Measurements from ENCODE around the gene ATXN1. TPM values are rescaled to one million over a fixed set of nuclear protein-coding genes. Genes with fewer than 3 reads are reported as not detected.

Gene ATXN1
- total and polyA plus RNA-seq, 2 donors from 2014 or later, result 4.2 to 58.2 TPM

DNA sequence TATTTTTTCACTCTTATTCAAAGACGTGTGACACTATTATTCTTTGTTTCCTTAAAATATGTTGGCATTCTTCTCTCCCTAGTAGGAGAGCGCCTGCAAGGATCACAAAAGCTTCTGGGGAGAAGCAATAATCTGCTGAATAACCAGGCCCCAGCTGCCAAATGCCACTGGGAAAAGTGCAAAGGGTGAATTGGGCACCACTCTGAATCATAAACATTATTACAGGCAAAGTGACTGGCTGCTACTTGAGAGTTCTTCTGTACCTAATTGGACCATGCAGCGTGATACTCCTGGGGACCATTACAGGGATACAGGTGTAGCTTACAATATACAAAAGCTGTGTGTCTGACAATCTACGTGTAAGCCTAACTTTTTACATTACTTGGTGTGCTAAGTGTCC, 152.8 kb downstream of the ATXN1 start:
- no peak for FAIRE-seq
- no peak for DNase-seq
- no peaks in the 10 kb centered on the region for H3K27me3 ChIP-seq (ENCODE audit: control insufficient read depth, insufficient read depth, low read length)
- H3K9ac ChIP-seq (ENCODE audit: low read length in 3 of 3), result no peak overlapping the region
- H3K4me3 ChIP-seq (ENCODE audit: low read length in 3 of 3), result no peak overlapping the region
- intact Hi-C loops (cut with DNase I), result no loop called here
- H3K9me3 ChIP-seq (ENCODE audit: control insufficient read depth in 2 of 3, insufficient read depth in 1 of 3, low read length in 3 of 3), result no peaks in the 10 kb centered on the region
- no peak for TF ChIP-seq CTCF (IDR thresholded peaks at IDR 0.05; ENCODE audit: borderline replicate concordance, extremely low read depth, insufficient read depth)
- no peak overlapping the region for H3K27ac ChIP-seq (ENCODE audit: low read depth in 2 of 2, low read length in 2 of 2)
- no peaks in the 10 kb centered on the region for H3K4me1 ChIP-seq (ENCODE audit: control insufficient read depth in 2 of 3, insufficient read depth in 2 of 3, low read depth in 1 of 3, low read length in 3 of 3)
- peaks cover 0 to 4% (median 0%) of the 10 kb centered on the region in 3 donors for H3K36me3 ChIP-seq (ENCODE audit: control insufficient read depth in 2 of 3, insufficient read depth in 3 of 3, low read length in 3 of 3)

- intact Hi-C loops (cut with DNase I), result no loop called here
- FAIRE-seq, result no peak
- no peak overlapping the region for H3K27ac ChIP-seq (ENCODE audit: low read depth in 2 of 2, low read length in 2 of 2)
These were observed 159.2 kb downstream of the ATXN1 start for GRCh38 chr6:16602035-16602434.

DNA sequence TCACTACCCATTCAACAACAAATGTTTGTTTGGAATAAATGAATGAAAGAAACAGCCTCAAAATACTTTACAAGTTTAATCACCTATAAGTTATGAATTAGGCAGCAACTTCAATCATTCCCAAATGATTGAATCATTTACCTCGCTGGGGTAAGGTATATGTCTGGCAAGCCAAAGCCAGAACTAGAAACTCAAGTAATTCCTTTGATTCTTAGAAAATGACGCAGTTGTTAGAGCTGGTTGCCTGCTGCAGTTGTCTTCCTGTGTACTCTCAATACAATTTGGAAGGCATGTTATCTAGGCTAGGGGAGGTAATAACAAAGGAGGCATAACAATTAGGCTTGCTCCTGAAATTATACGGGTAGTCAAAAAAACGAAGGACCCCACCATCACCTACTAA, 160.6 kb downstream of the ATXN1 start:
- TF ChIP-seq CTCF (IDR thresholded peaks at IDR 0.05; ENCODE audit: borderline replicate concordance, extremely low read depth, insufficient read depth), result no peak
- FAIRE-seq (no peak), DNase-seq (no peak)
- Histone ChIP-seq H3K27ac (ENCODE audit: low read depth in 2 of 2, low read length in 2 of 2) (no peak overlapping the region), H3K4me3 (ENCODE audit: low read length in 3 of 3) (no peak overlapping the region), H3K36me3 (ENCODE audit: control insufficient read depth in 2 of 3, insufficient read depth in 3 of 3, low read length in 3 of 3) (peaks cover 0 to 4% (median 0%) of the 10 kb centered on the region in 3 donors), H3K9ac (ENCODE audit: low read length in 3 of 3) (no peak overlapping the region), H3K4me1 (ENCODE audit: control insufficient read depth in 2 of 3, insufficient read depth in 2 of 3, low read depth in 1 of 3, low read length in 3 of 3) (no peaks in the 10 kb centered on the region), H3K9me3 (ENCODE audit: control insufficient read depth in 2 of 3, insufficient read depth in 1 of 3, low read length in 3 of 3) (no peaks in the 10 kb centered on the region), H3K27me3 (ENCODE audit: control insufficient read depth, insufficient read depth, low read length) (no peaks in the 10 kb centered on the region)
- intact Hi-C loops (cut with DNase I), result no loop called here

More at GRCh38 chr6:16602035-16602434, 159.2 kb downstream of the ATXN1 start:
- no peak overlapping the region for H3K4me3 ChIP-seq (ENCODE audit: low read length in 3 of 3)
- H3K27me3 ChIP-seq (ENCODE audit: control insufficient read depth, insufficient read depth, low read length), result no peaks in the 10 kb centered on the region
- DNase-seq, result no peak
- H3K4me1 ChIP-seq (ENCODE audit: control insufficient read depth in 2 of 3, insufficient read depth in 2 of 3, low read depth in 1 of 3, low read length in 3 of 3), result no peaks in the 10 kb centered on the region
- H3K9me3 ChIP-seq (ENCODE audit: control insufficient read depth in 2 of 3, insufficient read depth in 1 of 3, low read length in 3 of 3), result no peaks in the 10 kb centered on the region
- H3K36me3 ChIP-seq (ENCODE audit: control insufficient read depth in 2 of 3, insufficient read depth in 3 of 3, low read length in 3 of 3), result peaks cover 0 to 4% (median 0%) of the 10 kb centered on the region in 3 donors
- H3K9ac ChIP-seq (ENCODE audit: low read length in 3 of 3), result no peak overlapping the region
- TF ChIP-seq CTCF (IDR thresholded peaks at IDR 0.05; ENCODE audit: borderline replicate concordance, extremely low read depth, insufficient read depth), result no peak

GRCh38 chr6:16600026-16600425, 161.2 kb downstream of the ATXN1 start:
- Histone ChIP-seq H3K27me3 (ENCODE audit: control insufficient read depth, insufficient read depth, low read length) (no peaks in the 10 kb centered on the region), H3K9ac (ENCODE audit: low read length in 3 of 3) (no peak overlapping the region), H3K27ac (ENCODE audit: low read depth in 2 of 2, low read length in 2 of 2) (no peak overlapping the region), H3K36me3 (ENCODE audit: control insufficient read depth in 2 of 3, insufficient read depth in 3 of 3, low read length in 3 of 3) (peaks cover 0 to 4% (median 0%) of the 10 kb centered on the region in 3 donors), H3K9me3 (ENCODE audit: control insufficient read depth in 2 of 3, insufficient read depth in 1 of 3, low read length in 3 of 3) (no peaks in the 10 kb centered on the region), H3K4me1 (ENCODE audit: control insufficient read depth in 2 of 3, insufficient read depth in 2 of 3, low read depth in 1 of 3, low read length in 3 of 3) (no peaks in the 10 kb centered on the region), H3K4me3 (ENCODE audit: low read length in 3 of 3) (no peak overlapping the region)
- intact Hi-C loops (cut with DNase I), result no loop called here
- DNase-seq, result no peak
- no peak for TF ChIP-seq CTCF (IDR thresholded peaks at IDR 0.05; ENCODE audit: borderline replicate concordance, extremely low read depth, insufficient read depth)
- FAIRE-seq, result no peak
